ENCODE results near the gene GPRIN1.

Gene GPRIN1

DNA sequence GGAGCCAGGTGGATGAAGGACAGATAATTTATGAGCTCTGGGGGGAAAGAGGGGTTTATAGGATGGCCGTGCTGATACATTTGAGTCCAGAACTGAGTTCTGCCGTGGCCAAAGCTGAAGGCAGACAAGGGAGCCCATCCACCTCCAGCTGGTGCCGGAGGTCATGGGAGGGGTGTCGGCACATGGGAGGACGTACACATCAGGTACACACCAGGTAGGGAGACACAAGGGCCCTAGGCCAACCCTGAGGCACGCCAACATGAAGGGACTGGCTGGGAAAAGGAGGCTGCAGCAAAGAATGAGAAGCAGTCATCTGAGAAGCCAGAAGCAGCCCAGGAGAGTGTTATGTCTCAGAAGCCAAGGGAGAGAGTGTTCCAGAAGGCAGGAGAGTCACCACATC, 2.1 kb upstream of the GPRIN1 start:
- TF ChIP-seq YY1 (IDR thresholded peaks at IDR 0.05; ENCODE audit: low read depth) (no peak), EGR1 (IDR thresholded peaks at IDR 0.05) (no peak), CEBPB (IDR thresholded peaks at IDR 0.05) (no peak), NFIC (IDR thresholded peaks at IDR 0.05) (no peak), TCF12 (IDR thresholded peaks at IDR 0.05; ENCODE audit: low read depth) (no peak), RAD21 (IDR thresholded peaks at IDR 0.05; ENCODE audit: low read depth) (no peak), CREB1 (IDR thresholded peaks at IDR 0.05; ENCODE audit: low read depth) (no peak)
- TF ChIP-seq, protein P1, sequence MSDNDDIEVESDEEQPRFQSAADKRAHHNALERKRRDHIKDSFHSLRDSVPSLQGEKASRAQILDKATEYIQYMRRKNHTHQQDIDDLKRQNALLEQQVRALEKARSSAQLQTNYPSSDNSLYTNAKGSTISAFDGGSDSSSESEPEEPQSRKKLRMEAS (IDR thresholded peaks at IDR 0.05), result no peak

DNA sequence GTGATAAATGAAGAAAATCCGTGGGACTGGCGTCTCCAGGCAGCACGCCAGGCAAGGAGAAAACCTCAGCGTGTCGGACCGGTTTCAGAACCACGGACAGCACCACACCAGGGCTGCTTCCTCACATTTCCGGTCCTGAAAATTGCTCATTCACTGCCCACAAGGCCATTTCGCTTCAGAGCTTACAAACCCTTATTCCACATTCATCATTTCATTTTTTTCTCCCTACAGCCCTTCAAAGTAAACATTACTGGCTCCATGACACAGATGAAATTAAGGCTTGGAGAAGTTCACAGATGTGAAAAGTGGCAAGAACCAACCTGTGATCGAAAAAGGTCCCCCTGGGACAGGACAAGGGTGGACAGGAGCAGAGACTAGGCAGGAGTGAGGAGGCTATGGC, 1.5 kb upstream of the GPRIN1 start:
- no peak for TF ChIP-seq RAD21 (IDR thresholded peaks at IDR 0.05; ENCODE audit: low read depth)
- TF ChIP-seq, protein P2, sequence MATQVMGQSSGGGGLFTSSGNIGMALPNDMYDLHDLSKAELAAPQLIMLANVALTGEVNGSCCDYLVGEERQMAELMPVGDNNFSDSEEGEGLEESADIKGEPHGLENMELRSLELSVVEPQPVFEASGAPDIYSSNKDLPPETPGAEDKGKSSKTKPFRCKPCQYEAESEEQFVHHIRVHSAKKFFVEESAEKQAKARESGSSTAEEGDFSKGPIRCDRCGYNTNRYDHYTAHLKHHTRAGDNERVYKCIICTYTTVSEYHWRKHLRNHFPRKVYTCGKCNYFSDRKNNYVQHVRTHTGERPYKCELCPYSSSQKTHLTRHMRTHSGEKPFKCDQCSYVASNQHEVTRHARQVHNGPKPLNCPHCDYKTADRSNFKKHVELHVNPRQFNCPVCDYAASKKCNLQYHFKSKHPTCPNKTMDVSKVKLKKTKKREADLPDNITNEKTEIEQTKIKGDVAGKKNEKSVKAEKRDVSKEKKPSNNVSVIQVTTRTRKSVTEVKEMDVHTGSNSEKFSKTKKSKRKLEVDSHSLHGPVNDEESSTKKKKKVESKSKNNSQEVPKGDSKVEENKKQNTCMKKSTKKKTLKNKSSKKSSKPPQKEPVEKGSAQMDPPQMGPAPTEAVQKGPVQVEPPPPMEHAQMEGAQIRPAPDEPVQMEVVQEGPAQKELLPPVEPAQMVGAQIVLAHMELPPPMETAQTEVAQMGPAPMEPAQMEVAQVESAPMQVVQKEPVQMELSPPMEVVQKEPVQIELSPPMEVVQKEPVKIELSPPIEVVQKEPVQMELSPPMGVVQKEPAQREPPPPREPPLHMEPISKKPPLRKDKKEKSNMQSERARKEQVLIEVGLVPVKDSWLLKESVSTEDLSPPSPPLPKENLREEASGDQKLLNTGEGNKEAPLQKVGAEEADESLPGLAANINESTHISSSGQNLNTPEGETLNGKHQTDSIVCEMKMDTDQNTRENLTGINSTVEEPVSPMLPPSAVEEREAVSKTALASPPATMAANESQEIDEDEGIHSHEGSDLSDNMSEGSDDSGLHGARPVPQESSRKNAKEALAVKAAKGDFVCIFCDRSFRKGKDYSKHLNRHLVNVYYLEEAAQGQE (IDR thresholded peaks at IDR 0.05; ENCODE audit: low read depth), result peak; percentile 92
- TF ChIP-seq, protein P1 (IDR thresholded peaks at IDR 0.05), result peak; percentile 66

DNA sequence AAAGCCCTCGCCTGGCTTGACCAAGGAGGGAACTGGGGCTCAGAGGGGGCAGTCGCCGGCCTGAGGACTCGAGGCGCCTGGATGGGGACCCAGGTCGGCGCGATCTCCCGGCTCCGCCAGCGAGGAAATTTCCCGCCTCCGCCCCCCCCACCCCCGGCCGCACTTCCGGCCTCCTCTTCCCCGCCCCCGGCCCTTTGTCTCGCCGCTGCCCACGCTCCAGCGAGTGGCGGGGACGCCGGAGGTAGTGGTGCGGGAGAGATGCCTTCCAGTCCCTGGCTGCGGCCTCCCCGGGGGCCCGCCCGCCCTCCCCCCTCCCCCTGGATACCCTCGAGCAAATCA, 448 bp upstream of the GPRIN1 start:
- no peak for TF ChIP-seq EP300 (IDR thresholded peaks at IDR 0.05; ENCODE audit: borderline replicate concordance)
- TF ChIP-seq TAF1 (IDR thresholded peaks at IDR 0.05; ENCODE audit: low read depth), result no peak
- TF ChIP-seq FOXM1 (IDR thresholded peaks at IDR 0.05; ENCODE audit: borderline replicate concordance, low read depth), result no peak
- TF ChIP-seq, protein P3, sequence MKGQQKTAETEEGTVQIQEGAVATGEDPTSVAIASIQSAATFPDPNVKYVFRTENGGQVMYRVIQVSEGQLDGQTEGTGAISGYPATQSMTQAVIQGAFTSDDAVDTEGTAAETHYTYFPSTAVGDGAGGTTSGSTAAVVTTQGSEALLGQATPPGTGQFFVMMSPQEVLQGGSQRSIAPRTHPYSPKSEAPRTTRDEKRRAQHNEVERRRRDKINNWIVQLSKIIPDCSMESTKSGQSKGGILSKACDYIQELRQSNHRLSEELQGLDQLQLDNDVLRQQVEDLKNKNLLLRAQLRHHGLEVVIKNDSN (IDR thresholded peaks at IDR 0.05), result no peak
- TF ChIP-seq, protein P2 (IDR thresholded peaks at IDR 0.05; ENCODE audit: low read depth), result no peak
- TF ChIP-seq CREB1 (IDR thresholded peaks at IDR 0.05; ENCODE audit: low read depth), result no peak
- no peak for TF ChIP-seq TCF12 (IDR thresholded peaks at IDR 0.05; ENCODE audit: low read depth)
- TF ChIP-seq EGR1 (IDR thresholded peaks at IDR 0.05), result no peak; the same call in 1 of the 2 replicates
- no peak for TF ChIP-seq YY1 (IDR thresholded peaks at IDR 0.05; ENCODE audit: low read depth)
- no peak for TF ChIP-seq TEAD4 (IDR thresholded peaks at IDR 0.05)
- TF ChIP-seq CEBPB (IDR thresholded peaks at IDR 0.05), result no peak
- no peak for TF ChIP-seq ZBTB7A (IDR thresholded peaks at IDR 0.05; ENCODE audit: low read depth)

DNA sequence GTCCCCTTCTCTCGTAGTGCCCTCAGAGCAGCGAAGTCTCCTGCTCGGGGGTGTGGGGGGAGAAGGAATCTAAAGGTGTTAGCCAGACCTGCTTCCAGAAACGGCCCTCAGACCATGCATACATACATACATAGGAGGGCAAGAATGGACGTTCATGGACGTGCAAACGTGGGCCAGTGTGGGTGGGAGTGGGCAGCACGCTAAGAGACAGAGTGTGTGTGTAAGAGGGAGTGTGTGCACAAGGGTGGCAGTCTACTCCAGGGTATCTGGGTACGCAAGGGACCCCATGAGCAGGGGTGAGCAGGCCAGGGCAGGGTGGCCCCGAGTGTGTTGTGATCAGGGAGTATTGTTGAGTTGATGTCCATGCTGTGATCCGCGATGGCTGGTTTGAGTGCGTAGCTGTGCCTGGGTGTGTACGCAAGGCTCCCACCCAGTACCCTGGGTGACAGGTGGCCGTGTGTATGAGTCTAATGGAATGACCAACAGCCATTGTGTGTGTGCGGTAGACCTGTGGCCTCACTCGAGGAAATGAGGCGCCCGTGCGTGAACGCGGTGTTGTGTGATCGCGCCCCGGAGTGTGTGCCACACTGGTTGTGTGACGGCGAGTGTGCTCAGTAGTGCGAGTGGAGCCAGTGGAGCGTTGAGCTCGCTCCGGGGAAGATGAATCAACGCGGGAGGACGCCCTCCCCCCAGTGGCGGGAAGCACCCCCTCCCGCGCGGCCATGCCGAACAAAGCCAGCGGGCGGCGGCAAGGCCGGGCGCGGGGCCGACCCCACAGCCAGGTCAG, 826 bp downstream of the GPRIN1 start:
- TF ChIP-seq EGR1 (IDR thresholded peaks at IDR 0.05) (no peak), NFIC (IDR thresholded peaks at IDR 0.05) (no peak), CEBPB (IDR thresholded peaks at IDR 0.05) (no peak), ZBTB7A (IDR thresholded peaks at IDR 0.05; ENCODE audit: low read depth) (no peak), TEAD4 (IDR thresholded peaks at IDR 0.05) (no peak), CREB1 (IDR thresholded peaks at IDR 0.05; ENCODE audit: low read depth) (no peak), TCF12 (IDR thresholded peaks at IDR 0.05; ENCODE audit: low read depth) (no peak), YY1 (IDR thresholded peaks at IDR 0.05; ENCODE audit: low read depth) (no peak), RAD21 (IDR thresholded peaks at IDR 0.05; ENCODE audit: low read depth) (no peak), FOXM1 (IDR thresholded peaks at IDR 0.05; ENCODE audit: borderline replicate concordance, low read depth) (no peak), EP300 (IDR thresholded peaks at IDR 0.05; ENCODE audit: borderline replicate concordance) (no peak)
- TF ChIP-seq, protein P2 (IDR thresholded peaks at IDR 0.05; ENCODE audit: low read depth), result no peak
- TF ChIP-seq, protein P3 (IDR thresholded peaks at IDR 0.05), result no peak
- TF ChIP-seq, protein P1 (IDR thresholded peaks at IDR 0.05), result no peak; the same call in 1 of the 2 replicates

Measured in Ishikawa (cell line).